Keratinocyte (primary cell): Measurements from ENCODE around the gene EVX2. TPM values are rescaled to one million over a fixed set of nuclear protein-coding genes. Genes with fewer than 3 reads are reported as not detected.

Experiments
- DNase-seq: peaks from one replicate; pipeline ENCODE4 v3.0.0-alpha.2; 2011; ENCODE audit warnings: low read depth, missing footprints, low spot score
- FAIRE-seq: peaks from 2 replicates; lab custom pipeline; 2011; peaks lifted over from hg19 to GRCh38; lab: Jason Lieb, UNC
- H2AFZ ChIP-seq: 2 replicates; pipeline ENCODE4 v1.6.0; 2012; ENCODE audit warnings: low read length, control low read depth, inconsistent platforms; ENCODE audit not compliant: control insufficient read depth
- H3K27ac ChIP-seq: 2 replicates; pipeline ENCODE4 v1.5.1; 2011; ENCODE audit warnings: low read length; ENCODE audit not compliant: control insufficient read depth, insufficient read depth
- H3K27me3 ChIP-seq: 3 replicates; pipeline ENCODE4 v1.6.0; 2011; ENCODE audit warnings: low read length; ENCODE audit not compliant: control insufficient read depth, insufficient read depth; ENCODE audit errors: extremely low read depth
- H3K36me3 ChIP-seq, 2 experiments: 2 replicates in 1 of 2; 3 replicates in 1 of 2; pipeline ENCODE4 v1.5.1; 2011; ENCODE audit warnings: low read length in 2 of 2, mild to moderate bottlenecking in 1 of 2; ENCODE audit not compliant: control insufficient read depth in 2 of 2, insufficient read depth in 2 of 2; ENCODE audit errors: extremely low read depth in 1 of 2
- H3K4me1 ChIP-seq: 3 replicates; pipeline ENCODE4 v1.5.1; 2011; ENCODE audit warnings: low read length; ENCODE audit not compliant: control insufficient read depth, insufficient read depth; ENCODE audit errors: extremely low read depth
- H3K4me2 ChIP-seq: 3 replicates; pipeline ENCODE4 v1.6.0; 2011; ENCODE audit warnings: low read depth, low read length; ENCODE audit not compliant: control insufficient read depth, insufficient read depth; ENCODE audit errors: extremely low read depth
- H3K4me3 ChIP-seq, 3 experiments: fragments of 200-600 bp in 1 of 3; sonication (generic) in 1 of 3; 2 replicates in 2 of 3; 3 replicates in 1 of 3; pipeline ENCODE4 v1.5.1; 2011 to 2016; ENCODE audit warnings: low read length in 3 of 3, mild to moderate bottlenecking in 3 of 3, control low read depth in 2 of 3, inconsistent platforms in 1 of 3, low read depth in 1 of 3, mixed read lengths in 1 of 3, mixed run types in 1 of 3, moderate library complexity in 1 of 3; ENCODE audit not compliant: control insufficient read depth in 2 of 3, insufficient read depth in 2 of 3; ENCODE audit errors: extremely low read depth in 1 of 3
- H3K79me2 ChIP-seq: 2 replicates; pipeline ENCODE4 v1.6.0; 2012; ENCODE audit warnings: low read length; ENCODE audit not compliant: control insufficient read depth, insufficient read depth
- H3K9ac ChIP-seq: 3 replicates; pipeline ENCODE4 v1.6.0; 2011; ENCODE audit warnings: low read length; ENCODE audit not compliant: control insufficient read depth, insufficient read depth; ENCODE audit errors: extremely low read depth
- H3K9me1 ChIP-seq: 3 replicates; pipeline ENCODE4 v1.6.0; 2011; ENCODE audit warnings: low read length; ENCODE audit not compliant: control insufficient read depth, insufficient read depth; ENCODE audit errors: extremely low read depth
- H3K9me3 ChIP-seq: 2 replicates; pipeline ENCODE4 v1.5.1; 2012; ENCODE audit warnings: low read depth, low read length; ENCODE audit not compliant: control insufficient read depth
- H4K20me1 ChIP-seq: 3 replicates; pipeline ENCODE4 v1.6.0; 2011; ENCODE audit warnings: low read length; ENCODE audit not compliant: control insufficient read depth, insufficient read depth; ENCODE audit errors: extremely low read depth
- CTCF ChIP-seq, 3 experiments: IDR thresholded peaks in 1 of 3; conservative IDR thresholded peaks in 1 of 3; optimal IDR thresholded peaks in 1 of 3; 2 replicates in 2 of 3; 3 replicates in 1 of 3; pipeline versions ENCODE3 to v1.5.1; 2011; ENCODE audit warnings: low read length in 3 of 3, mild to moderate bottlenecking in 3 of 3, moderate library complexity in 2 of 3, control low read depth in 1 of 3, inconsistent platforms in 1 of 3; ENCODE audit not compliant: insufficient read depth in 2 of 3; ENCODE audit errors: extremely low read depth in 1 of 3
- EZH2 ChIP-seq: IDR thresholded peaks from one replicate; pipeline ENCODE4 v1.6.1; 2012; ENCODE audit warnings: inconsistent platforms, mild to moderate bottlenecking, low read length, moderate library complexity
- dilution Hi-C: fragments of 300-500 bp; cut with MboI; formaldehyde crosslinking; loops from one replicate; pipeline ENCODE4 v1.7.0; 2020; ENCODE audit warnings: low sequenced_read_pairs; ENCODE audit not compliant: extremely low pct_ligation_motif_present
- polyA plus RNA-seq, 5 experiments: library from polyadenylated mRNA; depleted of rRNA in 3 of 5; stranded (reverse) in 3 of 5; stranded (forward) in 1 of 5; unstranded in 1 of 5; fragments of >200 nt; gene quantifications; 1 replicate in 1 of 5; 2 replicates in 3 of 5; 3 replicates in 1 of 5; pipeline versions ENCODE4 v1.2.1 to v1.2.3, GENCODE V29; 2011 to 2012; ENCODE audit warnings: missing spikeins in 2 of 5, low read depth in 1 of 5, low replicate concordance in 1 of 5

EVX2 gene
- polyA plus RNA-seq, 1 donor (not counting 4 experiments of a cell fraction or from before 2014, with no cell fraction given): not detected

GRCh38 chr2:176122052-176122682, 38.4 kb upstream of the EVX2 start:
- peak overlapping the region in 2 of 3 experiments; percentile 2 to 13 for H3K4me3 ChIP-seq
- peaks cover 95% of the 10 kb centered on the region for H3K27me3 ChIP-seq
- no peak overlapping the region for H3K27ac ChIP-seq
- no peak overlapping the region for H2AFZ ChIP-seq
- H3K36me3 ChIP-seq: no peaks in the 10 kb centered on the region
- TF ChIP-seq CTCF (optimal IDR thresholded peaks at IDR 0.05 in 1 of 3, IDR thresholded peaks at IDR 0.05 in 1 of 3, conservative IDR thresholded peaks at IDR 0.05 in 1 of 3; ENCODE audit: extremely low read depth in 1 of 3, insufficient read depth in 2 of 3, low read length in 3 of 3): no peak
- TF ChIP-seq EZH2: no peak
- H3K9me3 ChIP-seq: no peaks in the 10 kb centered on the region
- H4K20me1 ChIP-seq: no peaks in the 10 kb centered on the region
- no peak overlapping the region for H3K4me2 ChIP-seq
- H3K9me1 ChIP-seq: no peaks in the 10 kb centered on the region
- DNase-seq (no peak), FAIRE-seq (no peak)
- no peaks in the 10 kb centered on the region for H3K79me2 ChIP-seq
- dilution Hi-C loops: no loop called here
- no peaks in the 10 kb centered on the region for H3K4me1 ChIP-seq
- no peak overlapping the region for H3K9ac ChIP-seq

- H3K4me3 ChIP-seq: no peak overlapping the region
- no peak overlapping the region for H2AFZ ChIP-seq
- H3K36me3 ChIP-seq: no peaks in the 10 kb centered on the region
- dilution Hi-C loops: no loop called here
- H3K9me3 ChIP-seq: peaks cover 4% of the 10 kb centered on the region
- no peak for FAIRE-seq
- peaks cover 97% of the 10 kb centered on the region for H3K27me3 ChIP-seq
- no peaks in the 10 kb centered on the region for H3K9me1 ChIP-seq
- no peak overlapping the region for H3K27ac ChIP-seq
- no peaks in the 10 kb centered on the region for H4K20me1 ChIP-seq
- no peaks in the 10 kb centered on the region for H3K79me2 ChIP-seq
- no peak overlapping the region for H3K9ac ChIP-seq
- H3K4me2 ChIP-seq: no peak overlapping the region
- no peak for TF ChIP-seq CTCF (optimal IDR thresholded peaks at IDR 0.05 in 1 of 3, IDR thresholded peaks at IDR 0.05 in 1 of 3, conservative IDR thresholded peaks at IDR 0.05 in 1 of 3; ENCODE audit: extremely low read depth in 1 of 3, insufficient read depth in 2 of 3, low read length in 3 of 3)
- peak; percentile 80 for TF ChIP-seq EZH2
- no peak for DNase-seq
- H3K4me1 ChIP-seq: no peaks in the 10 kb centered on the region
These were observed 37.7 kb upstream of the EVX2 start for GRCh38 chr2:176121190-176122051.
